Progenitor cell of endocrine pancreas (in vitro differentiated cells): Measurements from ENCODE around the gene ECHS1. TPM values are rescaled to one million over a fixed set of nuclear protein-coding genes. Genes with fewer than 3 reads are reported as not detected.

Source experiments
- DNase-seq: peaks from one replicate; pipeline ENCODE4 v3.0.0; 2021; ENCODE audit warnings: low spot score; ENCODE audit not compliant: unreplicated experiment
- H3K27ac Mint-ChIP-seq: 2 replicates; pipeline ENCODE4 v1.8.0; 2021; ENCODE audit warnings: mild to moderate bottlenecking, moderate library complexity, mixed read lengths
- H3K27me3 Mint-ChIP-seq: 2 replicates; pipeline ENCODE4 v1.8.0; 2021; ENCODE audit warnings: mixed read lengths
- H3K36me3 Mint-ChIP-seq: 2 replicates; pipeline ENCODE4 v1.8.0; 2022; ENCODE audit warnings: mixed read lengths; ENCODE audit not compliant: insufficient read depth
- H3K4me1 Mint-ChIP-seq: 2 replicates; pipeline ENCODE4 v1.8.0; 2021; ENCODE audit warnings: low read depth, mixed read lengths
- H3K4me3 Mint-ChIP-seq: 2 replicates; pipeline ENCODE4 v1.8.0; 2021; ENCODE audit warnings: low read depth, mild to moderate bottlenecking, moderate library complexity, mixed read lengths
- H3K9me3 Mint-ChIP-seq: 2 replicates; pipeline ENCODE4 v1.8.0; 2021; ENCODE audit warnings: low read depth, mixed read lengths
- total RNA-seq: library from RNA; stranded (reverse); gene quantifications from 2 replicates; pipeline ENCODE4 v1.2.1, GENCODE V29; 2021
- TF ChIP-seq, protein P1 (sequence below): fragments of 200-600 bp; sonication (generic); IDR thresholded peaks from one replicate; pipeline ENCODE4 v1.5.0; 2021; ENCODE audit warnings: antibody characterized with exemption, mild to moderate bottlenecking; ENCODE audit not compliant: unreplicated experiment

ECHS1 gene
- total RNA-seq, 1 donor from 2014 or later: 91.4 TPM

DNA sequence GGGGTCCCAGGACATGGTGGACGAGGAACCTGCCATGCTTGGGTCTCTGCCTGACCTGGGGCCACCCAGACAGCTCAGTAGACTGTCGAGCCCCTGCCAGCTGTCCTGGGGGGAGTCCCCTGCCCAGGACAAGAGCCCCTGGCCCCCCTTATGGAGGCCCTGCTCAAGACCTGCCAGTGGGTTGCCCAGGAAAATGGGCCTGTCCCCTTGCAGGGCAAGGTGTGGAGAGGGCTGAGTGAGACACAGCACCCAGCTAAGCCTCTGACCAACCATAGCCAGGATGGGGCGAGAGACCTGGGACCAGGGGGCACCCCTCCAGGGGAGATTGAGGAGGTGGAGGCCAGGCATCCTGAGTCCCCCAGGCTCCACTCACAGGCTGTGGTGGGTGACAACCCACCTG lies 17.2 kb downstream of the ECHS1 start:
- H3K27ac Mint-ChIP-seq: no peak overlapping the region
- no peaks in the 10 kb centered on the region for H3K36me3 Mint-ChIP-seq
- TF ChIP-seq, protein P1, sequence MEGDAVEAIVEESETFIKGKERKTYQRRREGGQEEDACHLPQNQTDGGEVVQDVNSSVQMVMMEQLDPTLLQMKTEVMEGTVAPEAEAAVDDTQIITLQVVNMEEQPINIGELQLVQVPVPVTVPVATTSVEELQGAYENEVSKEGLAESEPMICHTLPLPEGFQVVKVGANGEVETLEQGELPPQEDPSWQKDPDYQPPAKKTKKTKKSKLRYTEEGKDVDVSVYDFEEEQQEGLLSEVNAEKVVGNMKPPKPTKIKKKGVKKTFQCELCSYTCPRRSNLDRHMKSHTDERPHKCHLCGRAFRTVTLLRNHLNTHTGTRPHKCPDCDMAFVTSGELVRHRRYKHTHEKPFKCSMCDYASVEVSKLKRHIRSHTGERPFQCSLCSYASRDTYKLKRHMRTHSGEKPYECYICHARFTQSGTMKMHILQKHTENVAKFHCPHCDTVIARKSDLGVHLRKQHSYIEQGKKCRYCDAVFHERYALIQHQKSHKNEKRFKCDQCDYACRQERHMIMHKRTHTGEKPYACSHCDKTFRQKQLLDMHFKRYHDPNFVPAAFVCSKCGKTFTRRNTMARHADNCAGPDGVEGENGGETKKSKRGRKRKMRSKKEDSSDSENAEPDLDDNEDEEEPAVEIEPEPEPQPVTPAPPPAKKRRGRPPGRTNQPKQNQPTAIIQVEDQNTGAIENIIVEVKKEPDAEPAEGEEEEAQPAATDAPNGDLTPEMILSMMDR: no peak
- DNase-seq: no peak
- H3K27me3 Mint-ChIP-seq: no peaks in the 10 kb centered on the region
- H3K9me3 Mint-ChIP-seq: no peaks in the 10 kb centered on the region
- H3K4me3 Mint-ChIP-seq: no peak overlapping the region
- peaks cover 6% of the 10 kb centered on the region for H3K4me1 Mint-ChIP-seq

DNA sequence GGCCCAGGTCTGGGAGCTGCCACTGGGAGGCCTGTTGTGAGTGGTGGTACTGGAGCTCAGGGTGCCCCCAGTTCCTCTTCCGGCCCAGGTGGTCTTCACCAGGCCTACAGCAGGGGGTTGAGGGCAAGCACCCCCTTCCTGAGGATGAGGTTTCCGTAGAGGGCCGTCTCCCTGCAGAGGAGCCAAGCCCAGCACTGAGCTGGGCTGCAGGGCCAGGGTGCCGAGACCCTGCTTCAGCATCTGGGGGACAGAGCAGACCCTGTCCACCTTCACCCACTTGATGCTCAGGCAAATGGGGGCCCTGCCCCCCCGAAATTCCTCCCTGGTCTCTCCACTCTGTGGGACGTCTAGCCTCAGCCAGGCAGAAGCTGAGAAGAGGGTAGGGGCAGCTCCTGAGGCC lies 17.9 kb downstream of the ECHS1 start:
- H3K9me3 Mint-ChIP-seq: no peaks in the 10 kb centered on the region
- H3K4me1 Mint-ChIP-seq: peaks cover 6% of the 10 kb centered on the region
- TF ChIP-seq, protein P1: no peak
- no peak overlapping the region for H3K4me3 Mint-ChIP-seq
- no peak overlapping the region for H3K27ac Mint-ChIP-seq
- H3K27me3 Mint-ChIP-seq: no peaks in the 10 kb centered on the region
- no peaks in the 10 kb centered on the region for H3K36me3 Mint-ChIP-seq
- DNase-seq: no peak

DNA sequence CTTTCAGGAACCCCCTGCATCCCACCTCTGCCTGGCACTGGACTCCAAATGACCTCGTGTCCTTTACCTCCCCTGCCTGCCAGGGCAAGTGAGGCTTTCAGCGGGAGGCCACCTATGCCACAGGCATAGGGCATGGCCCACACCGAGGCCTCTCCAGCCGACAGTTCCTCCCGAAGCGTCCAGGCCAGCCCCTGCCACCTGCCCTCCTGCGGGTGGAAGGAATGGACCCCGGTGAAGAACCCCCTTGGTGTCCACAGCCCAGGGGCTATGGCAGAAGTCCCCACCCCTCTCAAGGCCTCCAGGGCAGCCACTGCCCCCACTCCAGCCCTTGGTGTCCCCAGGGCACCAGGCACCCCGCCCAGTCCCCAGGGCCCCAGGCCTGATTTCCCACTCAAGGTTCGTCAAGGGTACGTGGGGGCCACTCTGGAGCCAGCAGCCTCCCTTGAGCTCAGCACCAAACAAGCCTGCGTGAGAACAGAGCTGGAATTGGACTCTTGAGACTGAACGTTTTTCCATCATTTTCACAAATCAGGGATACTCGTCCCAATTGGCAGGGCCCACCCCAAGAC lies 18.4 kb downstream of the ECHS1 start:
- TF ChIP-seq, protein P1: no peak

DNA sequence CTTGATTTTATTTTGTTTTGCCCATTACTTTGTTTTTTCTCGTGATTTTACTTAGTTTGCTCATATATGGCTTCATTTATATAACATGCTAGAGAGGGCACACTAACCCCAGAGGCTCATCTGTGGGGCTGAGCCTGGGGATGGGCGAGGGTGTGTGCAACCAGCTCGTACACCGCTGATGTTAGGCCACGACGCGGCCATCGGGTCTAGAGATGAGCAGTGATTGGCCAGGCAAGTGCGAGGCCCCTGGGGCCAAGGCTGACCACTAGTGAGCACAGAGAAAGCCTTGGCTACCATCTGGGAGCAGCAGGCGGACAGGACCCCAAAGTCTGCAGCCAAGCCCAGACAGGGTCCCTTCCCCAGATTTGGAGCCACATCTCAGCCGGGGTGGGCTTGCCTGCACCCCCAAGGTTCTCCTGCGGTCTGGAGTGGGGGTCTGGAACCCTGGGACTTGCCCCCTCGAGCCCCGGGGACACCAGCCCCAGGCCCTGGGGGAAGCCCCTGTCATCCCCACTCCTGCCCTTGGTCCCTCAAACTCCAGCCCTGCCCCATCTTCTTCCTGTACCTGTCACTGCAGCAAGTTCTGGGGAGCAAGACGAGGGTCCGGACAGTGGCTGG lies 19.1 kb downstream of the ECHS1 start:
- Mint-ChIP-seq H3K27me3 (peaks cover 2% of the 10 kb centered on the region), H3K27ac (no peak overlapping the region)

More for the DNA sequence above, 18.4 kb downstream of the ECHS1 start:
- no peak overlapping the region for H3K4me3 Mint-ChIP-seq
- H3K9me3 Mint-ChIP-seq: no peaks in the 10 kb centered on the region
- no peaks in the 10 kb centered on the region for H3K27me3 Mint-ChIP-seq
- no peaks in the 10 kb centered on the region for H3K36me3 Mint-ChIP-seq
- peaks cover under 1% of the 10 kb centered on the region for H3K4me1 Mint-ChIP-seq
- no peak for DNase-seq
- no peak overlapping the region for H3K27ac Mint-ChIP-seq

DNA sequence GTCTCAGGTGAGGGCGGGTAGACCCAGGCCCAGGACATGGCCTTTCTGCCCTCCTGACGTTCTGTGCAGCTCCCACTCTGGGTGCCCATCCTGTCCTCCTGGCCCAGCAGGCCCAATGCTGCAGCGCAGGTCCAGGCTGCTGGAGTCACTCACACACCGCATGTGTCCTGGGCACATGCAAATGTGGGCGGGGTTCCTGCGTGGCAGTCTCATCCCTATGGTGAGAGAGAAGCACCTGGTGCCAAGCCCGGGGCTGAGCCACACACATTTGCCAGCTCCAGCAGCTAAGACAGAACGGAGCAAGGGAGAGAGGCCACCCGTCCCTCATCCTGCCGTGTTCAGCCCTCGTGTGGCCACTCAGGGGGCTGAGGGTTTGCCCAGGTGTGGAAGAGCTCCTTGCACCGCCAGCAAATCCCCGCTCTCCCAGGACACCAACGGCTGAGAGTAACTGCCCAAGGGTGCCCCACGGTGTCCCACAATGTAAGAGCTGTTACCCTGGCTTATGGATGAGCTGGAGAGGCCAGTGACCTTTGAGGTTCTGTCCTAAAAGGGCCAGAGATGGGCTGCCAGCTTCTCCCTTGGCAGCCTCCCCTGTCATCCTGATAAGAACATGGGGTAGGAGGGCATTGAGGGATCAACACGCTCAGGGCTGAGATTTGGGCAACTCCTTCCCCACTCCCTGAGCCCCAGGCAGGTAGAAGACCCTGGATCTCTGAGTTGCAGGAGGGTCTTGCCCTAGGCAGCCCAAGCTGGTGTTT lies 19.8 kb downstream of the ECHS1 start:
- no peak overlapping the region for H3K4me3 Mint-ChIP-seq
- DNase-seq: no peak
- TF ChIP-seq, protein P1: no peak

More for the DNA sequence above, 19.1 kb downstream of the ECHS1 start:
- Mint-ChIP-seq H3K9me3 (no peaks in the 10 kb centered on the region), H3K36me3 (no peaks in the 10 kb centered on the region), H3K4me1 (no peaks in the 10 kb centered on the region), H3K4me3 (no peak overlapping the region)
- DNase-seq: no peak
- TF ChIP-seq, protein P1: no peak

More for the DNA sequence above, 19.8 kb downstream of the ECHS1 start:
- Mint-ChIP-seq H3K27ac (no peak overlapping the region), H3K4me1 (no peaks in the 10 kb centered on the region), H3K27me3 (peaks cover 4% of the 10 kb centered on the region), H3K9me3 (no peaks in the 10 kb centered on the region), H3K36me3 (no peaks in the 10 kb centered on the region)
